Sigmoid colon (tissue), 7 donors: ENCODE results near the gene MTCL1. TPM values are rescaled to one million over a fixed set of nuclear protein-coding genes. Genes with fewer than 3 reads are reported as not detected.

ENCODE experiments used
- DNase-seq: peaks from one replicate; pipeline ENCODE4 v3.0.0-alpha.2; 2019
- H3K27ac ChIP-seq, 4 donors: fragments of 200-600 bp; sonication (generic); one replicate each; pipeline ENCODE4 v1.5.1; 2016 to 2019; ENCODE audit warnings: mild to moderate bottlenecking in 1 of 4
- H3K27me3 ChIP-seq, 3 donors: fragments of 200-600 bp; sonication (generic); one replicate each; pipeline ENCODE4 v1.5.1; 2019; ENCODE audit warnings: mild to moderate bottlenecking in 1 of 3
- H3K36me3 ChIP-seq, 4 donors: fragments of 200-600 bp; sonication (generic); one replicate each; pipeline ENCODE4 v1.5.1; 2016 to 2019
- H3K4me1 ChIP-seq, 4 donors: fragments of 200-600 bp; sonication (generic); one replicate each; pipeline ENCODE4 v1.5.1; 2017 to 2019
- H3K4me3 ChIP-seq, 4 donors: fragments of 200-600 bp; sonication (generic); one replicate each; pipeline ENCODE4 v1.5.1; 2017 to 2019; ENCODE audit warnings: mild to moderate bottlenecking in 2 of 4, moderate library complexity in 1 of 4
- H3K9me3 ChIP-seq, 4 donors: fragments of 200-600 bp in 3 of 4; sonication (generic) in 3 of 4; one replicate each; pipeline versions ENCODE4 v1.5.1 to v1.6.1; 2013 to 2019
- EP300 ChIP-seq, 4 donors: sonication (generic); formaldehyde crosslinking; IDR thresholded peaks; one replicate each; pipeline ENCODE4 v1.6.1; 2017; ENCODE audit warnings: antibody characterized with exemption in 4 of 4
- POLR2A ChIP-seq, 2 donors: fragments of 450-650 bp; IDR thresholded peaks; one replicate each; pipeline ENCODE4 v1.6.1; 2016; ENCODE audit warnings: antibody characterized with exemption in 2 of 2, mild to moderate bottlenecking in 2 of 2, moderate library complexity in 2 of 2
- POLR2AphosphoS5 ChIP-seq, 4 donors: sonication (generic); formaldehyde crosslinking; IDR thresholded peaks; one replicate each; pipeline ENCODE4 v1.6.1; 2017; ENCODE audit warnings: antibody characterized with exemption in 4 of 4
- WGBS, 2 donors: extraction: QIAGEN DNeasy Blood & Tissue Kit; methylation state at CpG; one replicate each; pipeline ENCODE4 v1.1.7; 2013; 5-methylcytosine and 5-hydroxymethylcytosine counted together
- intact Hi-C: fragments of 100-400 bp; cut with DNase I; formaldehyde crosslinking; loops from one replicate; pipeline ENCODE4 v1.15.1; 2023
- polyA plus RNA-seq, 3 donors: library from polyadenylated mRNA; stranded (reverse); fragments of 200-250 nt; gene quantifications; one replicate each; pipeline ENCODE4 v1.2.3, GENCODE V29; 2013
- total RNA-seq, 4 donors: library from RNA; depleted of rRNA; stranded (reverse); fragments of >200 nt; gene quantifications; one replicate each; pipeline ENCODE4 v1.1.0, GENCODE V29; 2016
- TF ChIP-seq, protein P1 (sequence below), 4 experiments: fragments of 450-650 bp in 3 of 4; fragments of 200-600 bp in 1 of 4; IDR thresholded peaks; one replicate each; pipeline ENCODE4 v1.5.1; 2016 to 2019; ENCODE audit warnings: antibody characterized with exemption in 4 of 4, mild to moderate bottlenecking in 3 of 4, moderate library complexity in 2 of 4
- donor health status: healthy with polysubstance abuse.
- donor health status: Bipolar disorder and iron deficiency.
- donor health status: healthy.

The MTCL1 gene
- total and polyA plus RNA-seq, 7 donors: 0.69 to 133 (median 58.5) TPM

DNA sequence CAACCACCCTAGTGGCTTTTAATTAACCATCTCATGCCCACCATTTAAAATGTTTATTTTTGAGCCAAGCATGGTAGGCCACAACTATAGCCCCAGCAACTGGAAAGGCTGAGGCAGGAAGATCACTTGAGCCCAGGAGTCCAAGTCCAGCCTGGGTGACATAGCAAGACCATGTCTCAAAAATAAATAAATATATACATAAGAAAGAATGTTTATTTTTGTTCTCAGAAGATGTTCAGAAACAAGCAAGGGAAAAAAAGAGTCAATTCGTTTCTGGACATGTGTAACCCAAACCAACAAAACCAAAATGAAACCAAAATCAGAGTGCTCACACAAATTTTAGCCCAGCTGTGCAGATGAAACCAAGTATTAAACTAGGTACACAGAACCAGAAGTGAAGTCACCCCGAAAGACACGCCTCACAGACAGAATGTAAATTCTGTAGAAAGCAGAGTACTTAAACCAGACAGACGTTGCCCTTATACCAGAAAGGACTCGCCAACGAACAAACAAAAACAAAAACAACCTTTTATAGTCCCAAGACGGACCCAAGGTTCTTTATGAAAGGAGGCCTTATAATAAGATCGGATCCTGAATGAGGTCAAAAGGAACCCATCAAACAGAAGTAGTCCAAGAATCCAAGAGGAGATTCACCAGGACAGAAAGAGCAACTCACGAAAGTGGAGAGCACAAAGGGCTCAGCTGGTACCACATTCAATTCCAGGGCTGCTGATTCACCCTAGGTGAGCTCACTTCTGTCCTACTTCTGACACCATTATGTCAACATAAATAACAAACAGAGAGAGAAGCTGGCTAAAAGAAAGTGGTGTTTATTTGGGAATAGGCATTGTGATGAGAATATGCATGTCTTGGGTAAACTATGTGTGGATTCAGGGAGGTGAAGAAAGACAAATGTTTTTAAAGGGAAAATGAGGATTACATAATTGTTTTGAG is 31.8 kb upstream of the MTCL1 start:
- no peak overlapping the region for H3K27ac ChIP-seq
- intact Hi-C loops: no loop called here
- H3K9me3 ChIP-seq: no peaks in the 10 kb centered on the region
- WGBS, 2 donors: 82 to 83% methylated on average over 9 of the region's 9 CpGs
- TF ChIP-seq EP300 (IDR thresholded peaks at IDR 0.05): no peak
- no peak for TF ChIP-seq POLR2AphosphoS5 (IDR thresholded peaks at IDR 0.05)
- TF ChIP-seq POLR2A (IDR thresholded peaks at IDR 0.05): no peak
- TF ChIP-seq, protein P1, sequence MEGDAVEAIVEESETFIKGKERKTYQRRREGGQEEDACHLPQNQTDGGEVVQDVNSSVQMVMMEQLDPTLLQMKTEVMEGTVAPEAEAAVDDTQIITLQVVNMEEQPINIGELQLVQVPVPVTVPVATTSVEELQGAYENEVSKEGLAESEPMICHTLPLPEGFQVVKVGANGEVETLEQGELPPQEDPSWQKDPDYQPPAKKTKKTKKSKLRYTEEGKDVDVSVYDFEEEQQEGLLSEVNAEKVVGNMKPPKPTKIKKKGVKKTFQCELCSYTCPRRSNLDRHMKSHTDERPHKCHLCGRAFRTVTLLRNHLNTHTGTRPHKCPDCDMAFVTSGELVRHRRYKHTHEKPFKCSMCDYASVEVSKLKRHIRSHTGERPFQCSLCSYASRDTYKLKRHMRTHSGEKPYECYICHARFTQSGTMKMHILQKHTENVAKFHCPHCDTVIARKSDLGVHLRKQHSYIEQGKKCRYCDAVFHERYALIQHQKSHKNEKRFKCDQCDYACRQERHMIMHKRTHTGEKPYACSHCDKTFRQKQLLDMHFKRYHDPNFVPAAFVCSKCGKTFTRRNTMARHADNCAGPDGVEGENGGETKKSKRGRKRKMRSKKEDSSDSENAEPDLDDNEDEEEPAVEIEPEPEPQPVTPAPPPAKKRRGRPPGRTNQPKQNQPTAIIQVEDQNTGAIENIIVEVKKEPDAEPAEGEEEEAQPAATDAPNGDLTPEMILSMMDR (IDR thresholded peaks at IDR 0.05): no peak
- H3K27me3 ChIP-seq: no peaks in the 10 kb centered on the region
- DNase-seq: no peak
- H3K4me3 ChIP-seq: no peak overlapping the region
- no peaks in the 10 kb centered on the region for H3K36me3 ChIP-seq
- no peaks in the 10 kb centered on the region for H3K4me1 ChIP-seq

DNA sequence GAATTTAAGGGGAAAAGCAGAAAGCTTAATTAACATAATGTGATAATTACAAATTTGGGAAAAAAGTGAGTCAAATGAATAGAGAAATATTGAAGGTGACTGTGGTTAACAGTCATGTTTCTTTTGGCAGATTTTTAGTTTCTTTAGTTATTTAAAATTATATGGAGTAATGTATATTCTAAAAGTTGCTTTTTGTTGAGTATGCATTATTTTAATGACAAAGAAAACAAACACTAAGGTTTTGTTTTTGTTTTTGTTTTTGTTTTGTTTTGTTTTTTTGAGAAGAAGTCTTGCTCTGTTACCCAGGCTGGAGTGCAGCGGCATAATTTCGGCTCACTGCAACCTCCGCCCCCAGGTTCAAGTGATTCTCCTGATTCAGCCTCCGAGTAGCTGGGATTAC is 30.3 kb upstream of the MTCL1 start:
- H3K27me3 ChIP-seq: no peaks in the 10 kb centered on the region
- TF ChIP-seq POLR2AphosphoS5 (IDR thresholded peaks at IDR 0.05) (no peak), EP300 (IDR thresholded peaks at IDR 0.05) (no peak), POLR2A (IDR thresholded peaks at IDR 0.05) (no peak)
- TF ChIP-seq, protein P1 (IDR thresholded peaks at IDR 0.05): no peak
- WGBS, 2 donors: 96% methylated on average over 4 of the region's 4 CpGs
- no peaks in the 10 kb centered on the region for H3K36me3 ChIP-seq
- DNase-seq: no peak
- H3K9me3 ChIP-seq: no peaks in the 10 kb centered on the region
- intact Hi-C loops: no loop called here
- H3K4me1 ChIP-seq: no peaks in the 10 kb centered on the region
- H3K27ac ChIP-seq: no peak overlapping the region
- no peak overlapping the region for H3K4me3 ChIP-seq

DNA sequence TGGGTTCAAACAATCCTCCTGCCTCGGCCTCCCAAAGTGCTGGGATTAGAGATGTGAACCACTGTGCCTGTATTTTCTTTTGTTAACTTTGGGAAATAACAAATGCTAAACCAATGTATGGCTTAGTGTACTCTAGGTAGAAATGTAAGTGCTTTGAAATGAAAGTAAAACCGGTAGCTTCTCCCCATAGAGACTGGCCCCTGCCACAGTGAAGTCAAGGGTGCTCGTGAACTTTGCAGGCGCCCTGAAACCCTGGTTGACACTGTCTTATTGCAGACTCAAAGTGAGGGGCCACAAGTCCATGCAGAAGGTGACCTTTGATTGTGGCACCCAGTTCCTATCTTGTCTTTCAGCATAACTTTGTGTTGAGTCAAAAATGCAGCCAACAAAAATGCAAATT is 24.2 kb upstream of the MTCL1 start:
- Histone ChIP-seq H3K27ac (no peak overlapping the region), H3K36me3 (no peaks in the 10 kb centered on the region), H3K9me3 (no peaks in the 10 kb centered on the region), H3K4me3 (no peak overlapping the region), H3K4me1 (no peaks in the 10 kb centered on the region), H3K27me3 (no peaks in the 10 kb centered on the region)
- TF ChIP-seq, protein P1 (IDR thresholded peaks at IDR 0.05): no peak
- TF ChIP-seq EP300 (IDR thresholded peaks at IDR 0.05): no peak
- TF ChIP-seq POLR2A (IDR thresholded peaks at IDR 0.05): no peak
- TF ChIP-seq POLR2AphosphoS5 (IDR thresholded peaks at IDR 0.05): no peak
- intact Hi-C loops: no loop called here
- WGBS, 2 donors: 83 to 88% methylated on average over 4 of the region's 4 CpGs
- no peak for DNase-seq

DNA sequence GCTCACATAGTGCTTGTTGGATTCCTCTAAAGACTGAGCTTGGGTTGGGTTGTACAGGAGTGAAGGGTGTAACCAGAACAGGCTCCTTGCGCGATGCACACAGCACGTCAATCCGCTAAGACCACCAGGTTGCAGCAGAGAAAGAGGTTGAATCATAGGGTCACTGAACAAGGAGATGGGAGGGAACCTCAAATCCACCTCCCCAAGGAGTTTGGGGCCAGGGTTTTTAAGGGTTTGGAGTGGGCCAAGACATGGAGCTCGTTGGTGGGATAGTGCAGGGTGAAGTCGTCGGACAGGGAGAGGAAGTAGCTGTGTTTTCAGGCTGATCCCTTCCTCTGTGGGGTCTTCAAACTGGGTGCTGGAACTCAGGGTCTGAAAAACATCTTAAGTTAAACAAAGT is 20.8 kb upstream of the MTCL1 start:
- Histone ChIP-seq H3K9me3 (no peaks in the 10 kb centered on the region), H3K4me1 (peaks cover 0 to 10% (median 2%) of the 10 kb centered on the region in 4 donors), H3K27me3 (no peaks in the 10 kb centered on the region), H3K4me3 (no peak overlapping the region), H3K36me3 (no peaks in the 10 kb centered on the region), H3K27ac (no peak overlapping the region)
- intact Hi-C loops: no loop called here
- TF ChIP-seq, protein P1 (IDR thresholded peaks at IDR 0.05): no peak
- TF ChIP-seq POLR2A (IDR thresholded peaks at IDR 0.05) (no peak), POLR2AphosphoS5 (IDR thresholded peaks at IDR 0.05) (no peak), EP300 (IDR thresholded peaks at IDR 0.05) (no peak)
- WGBS, 2 donors: 94 to 96% methylated on average over 7 of the region's 7 CpGs
- DNase-seq: no peak
